HG03432 (cell line): ENCODE data around the gene DCPS.
"Not testable (repeated sequence)": the region's sequence is repeated elsewhere in the genome, so short reads cannot be mapped to it uniquely, and the experiment has no call there.

Experiments
- ATAC-seq: cut with Tn5 transposase; IDR thresholded peaks from one replicate; pipeline ENCODE4 v1.9.1; 2021; ENCODE audit warnings: mild to moderate bottlenecking, moderate library complexity; ENCODE audit not compliant: unreplicated experiment

Gene DCPS

DNA sequence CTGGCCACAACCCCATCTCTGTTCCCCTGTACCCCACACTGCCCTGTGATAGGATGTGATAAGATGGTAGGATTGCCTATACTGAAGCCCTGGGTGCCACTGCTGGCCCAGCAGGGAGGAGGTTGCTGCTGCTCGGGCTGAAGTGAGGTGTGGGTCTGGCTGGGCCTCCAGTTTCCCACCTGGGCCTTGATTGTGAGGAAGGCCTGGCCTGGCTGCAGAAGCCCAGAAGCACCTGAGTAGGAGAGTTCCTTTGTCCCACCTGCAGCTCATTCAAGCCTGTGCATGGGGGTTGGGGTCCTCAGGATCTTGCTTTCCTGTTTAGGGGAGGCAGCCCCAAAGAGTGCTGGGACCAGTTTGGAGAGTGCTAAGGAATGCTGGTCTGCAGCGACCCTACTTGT lies 54.9 kb downstream of the DCPS start:
- no peak for ATAC-seq

DNA sequence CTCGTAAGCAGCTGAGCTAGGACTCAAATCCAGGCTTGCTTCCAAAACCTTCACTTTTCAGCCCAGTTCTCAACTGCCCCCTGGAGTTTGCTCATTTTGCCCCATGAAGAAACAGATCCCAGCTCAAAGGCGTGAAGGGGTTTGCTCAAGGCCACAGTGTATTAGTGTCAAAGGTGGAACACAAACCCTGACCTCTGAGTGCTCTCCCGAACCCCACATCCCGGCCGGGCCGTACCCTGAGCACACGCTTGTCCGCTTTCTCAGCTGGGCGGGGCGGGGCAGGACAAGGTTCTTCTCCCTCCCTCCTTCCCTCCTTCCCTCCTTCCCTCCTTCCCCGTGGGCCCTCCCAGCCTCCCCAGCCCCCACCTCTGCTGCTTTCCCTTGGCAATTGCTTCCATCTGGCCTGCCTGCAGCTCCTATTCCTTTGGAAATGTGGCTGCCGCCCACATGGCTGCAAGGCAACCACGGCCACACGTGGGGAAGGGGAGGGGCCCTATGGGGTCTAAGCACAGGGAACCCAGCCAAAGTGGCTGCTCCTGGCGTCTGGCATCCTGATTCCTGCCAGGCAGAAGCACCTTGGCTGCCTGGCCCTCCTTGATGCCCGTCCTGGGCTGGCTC lies 55.7 kb downstream of the DCPS start:
- ATAC-seq: no peak

DNA sequence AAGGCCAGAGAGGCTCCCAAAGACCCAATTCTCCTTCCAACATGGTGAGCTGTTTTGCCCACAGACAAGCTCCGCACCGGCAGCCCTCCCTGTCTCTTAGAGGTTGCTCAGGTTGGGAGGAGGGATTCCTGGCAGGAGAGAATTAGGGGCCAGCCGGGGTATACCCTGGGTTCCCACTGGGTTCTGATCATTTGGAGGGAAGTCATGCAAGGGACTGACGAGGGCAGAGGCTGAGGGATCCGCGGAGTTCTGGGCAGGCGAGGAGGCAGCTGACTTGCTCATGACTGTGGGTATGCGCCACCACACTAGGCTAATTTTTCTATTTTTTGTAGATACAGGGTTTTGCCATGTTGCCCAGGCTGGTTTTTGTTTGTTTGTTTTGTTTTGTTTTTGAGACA lies 56.2 kb downstream of the DCPS start:
- no peak for ATAC-seq

DNA sequence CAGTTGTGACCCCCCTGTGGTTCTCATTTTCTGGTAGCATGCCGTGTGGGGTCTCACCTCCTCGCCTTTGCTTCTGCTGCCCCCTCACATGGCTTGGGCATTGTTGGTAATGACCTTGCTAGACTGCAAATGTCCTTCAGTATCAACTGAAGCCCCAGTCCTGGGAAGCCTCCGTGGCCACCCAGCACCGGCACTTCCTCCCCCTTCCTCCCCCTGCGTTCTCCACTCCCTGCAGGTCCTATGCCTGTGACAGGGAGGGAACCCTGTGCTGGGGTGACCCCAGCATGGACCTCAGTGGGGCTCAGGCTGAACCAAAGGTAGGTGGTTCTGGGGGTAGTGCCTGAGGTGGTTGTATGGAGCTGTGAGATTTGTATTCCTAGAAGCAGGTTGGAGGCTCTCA lies 57.5 kb downstream of the DCPS start:
- no peak for ATAC-seq

DNA sequence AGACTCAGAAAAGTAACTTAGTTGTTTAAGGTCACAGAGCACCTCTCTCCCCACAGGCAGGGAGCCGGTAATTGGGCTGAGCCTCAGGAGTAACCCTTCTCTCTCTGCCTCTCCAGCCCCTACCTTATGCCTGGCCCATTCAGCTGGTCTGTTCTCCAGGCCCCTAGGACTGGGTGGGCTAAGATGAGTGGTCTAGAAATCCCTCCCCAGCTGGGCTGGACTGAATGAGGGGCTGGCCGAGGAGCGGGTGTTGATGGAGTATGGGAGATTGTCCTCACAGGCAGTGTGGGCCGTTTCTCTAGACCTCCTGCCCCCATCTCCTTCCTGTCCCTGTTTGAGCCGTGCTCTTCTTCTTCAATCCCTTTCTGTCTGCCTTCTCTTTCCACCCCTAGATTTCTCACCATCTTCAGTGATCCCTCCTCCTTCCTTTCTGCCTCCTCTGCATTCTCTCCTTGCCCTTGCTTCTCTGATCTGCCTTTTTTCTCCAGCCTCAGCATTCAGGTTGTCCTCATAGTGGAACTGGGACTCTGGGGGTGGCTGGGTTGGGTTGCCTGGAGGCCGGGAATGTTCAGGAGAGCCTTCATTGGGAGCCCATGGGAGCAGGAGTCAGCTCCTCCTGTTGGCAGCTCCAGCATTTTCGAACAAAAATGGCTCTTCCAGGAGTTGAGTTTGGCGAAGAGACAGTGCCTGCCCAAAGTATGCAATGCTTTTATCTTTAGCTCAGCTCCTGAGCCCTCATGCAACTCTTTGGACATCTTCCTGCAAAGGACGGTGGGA lies 59.2 kb downstream of the DCPS start:
- no peak for ATAC-seq

DNA sequence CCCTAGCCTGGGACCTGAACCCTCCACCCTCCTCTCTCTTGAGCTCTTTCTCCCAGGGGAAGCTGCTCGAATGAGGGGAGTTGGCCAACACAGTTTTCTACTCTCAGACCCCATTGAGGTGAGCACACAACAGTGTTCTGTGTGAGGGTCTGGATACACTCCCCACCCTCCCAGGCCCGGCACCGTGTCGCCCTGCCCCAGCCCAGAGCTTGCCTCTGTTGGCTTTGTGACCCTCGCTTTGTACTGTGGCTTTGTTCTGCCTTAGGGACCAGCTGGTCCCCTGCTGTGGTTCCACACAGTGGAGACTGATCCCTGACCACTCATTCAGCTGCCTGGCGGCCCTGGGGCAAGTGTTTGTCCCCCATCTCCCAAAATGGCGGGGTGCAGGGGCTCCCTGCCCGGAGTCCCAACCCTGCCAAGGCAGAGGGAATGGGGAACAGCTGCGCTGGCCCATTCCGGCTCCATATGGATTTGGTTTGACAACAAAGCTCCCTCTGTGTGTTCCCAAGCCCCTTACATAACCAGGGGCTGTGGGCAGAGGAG lies 59.9 kb downstream of the DCPS start:
- ATAC-seq: no peak

DNA sequence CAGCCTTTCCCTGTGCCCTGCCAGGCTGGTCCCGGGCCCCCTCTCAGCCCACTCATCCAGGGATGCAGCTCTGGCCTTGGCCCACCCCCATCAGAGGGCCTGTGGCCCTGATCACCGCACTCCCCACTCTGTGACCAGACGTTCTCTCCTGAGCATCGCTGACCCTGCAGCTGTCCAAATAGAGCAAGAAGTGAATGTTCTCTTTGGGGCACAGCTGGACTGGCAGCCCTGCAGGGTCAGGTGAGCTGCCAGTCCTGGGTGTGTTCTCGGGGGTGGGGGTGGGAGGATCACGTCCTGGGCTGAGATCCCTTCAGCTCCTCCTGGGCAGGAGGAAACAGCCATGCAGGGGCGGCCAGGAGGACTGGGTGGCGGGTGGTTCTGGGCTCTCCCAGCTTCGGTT lies 60.9 kb downstream of the DCPS start:
- not testable (repeated sequence) for ATAC-seq

DNA sequence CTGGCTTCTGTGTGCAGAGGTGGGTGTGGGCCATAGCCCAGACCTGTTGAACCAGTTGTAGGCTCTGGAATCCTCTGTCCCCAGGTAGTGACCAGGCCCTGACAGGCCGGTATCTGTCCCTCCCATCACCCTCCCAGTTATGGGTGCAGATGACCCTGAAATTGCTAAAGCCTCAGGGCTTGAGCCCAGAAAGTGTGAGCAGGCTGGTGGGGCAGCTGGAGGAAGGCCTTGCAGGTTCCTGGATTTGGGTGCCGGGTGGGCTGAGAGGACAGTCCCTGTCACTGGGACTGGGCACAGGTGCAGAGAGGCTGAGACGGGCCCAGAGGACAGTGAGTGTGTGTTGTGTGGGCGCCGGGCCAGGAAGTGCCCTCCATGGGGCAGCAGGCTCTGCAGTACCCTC lies 61.6 kb downstream of the DCPS start:
- not testable (repeated sequence) for ATAC-seq

DNA sequence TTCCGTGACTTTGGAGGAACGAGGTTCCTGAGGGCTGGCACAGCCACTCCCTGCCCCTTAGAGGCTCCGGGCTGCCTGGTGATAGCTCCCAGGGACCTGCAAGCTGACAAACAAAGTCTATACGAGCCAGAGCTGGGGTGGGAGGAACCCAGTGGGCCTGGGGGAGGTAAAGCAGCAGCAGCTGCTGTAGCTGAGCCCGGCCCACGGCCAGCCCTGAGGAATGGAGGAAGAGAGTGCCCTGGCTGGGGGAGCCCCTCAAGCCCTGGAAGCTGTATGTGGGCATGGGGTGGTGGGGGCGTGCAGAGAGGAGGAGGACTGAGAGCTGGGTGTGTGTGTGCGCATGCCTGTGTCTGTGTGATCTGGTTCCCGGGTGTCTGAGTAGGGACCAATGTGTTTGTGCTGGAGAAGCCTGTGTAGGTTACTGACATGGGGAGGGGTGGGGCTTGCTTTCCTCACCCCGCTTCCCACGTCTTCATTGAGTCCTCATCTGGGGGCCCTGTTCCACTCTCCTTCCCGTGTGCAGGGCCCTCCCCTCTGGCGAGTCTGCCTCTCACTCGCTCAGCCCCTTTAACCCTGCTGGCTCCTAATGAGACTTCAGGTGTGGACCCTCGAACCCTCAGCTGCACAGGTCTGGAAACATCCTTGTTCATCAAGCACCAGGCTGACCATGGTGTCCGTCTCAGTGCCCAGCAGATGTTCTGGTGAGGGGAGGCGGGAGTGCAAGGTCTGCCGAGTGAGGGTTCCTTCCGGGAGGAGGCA lies 62.4 kb downstream of the DCPS start:
- ATAC-seq: no peak

DNA sequence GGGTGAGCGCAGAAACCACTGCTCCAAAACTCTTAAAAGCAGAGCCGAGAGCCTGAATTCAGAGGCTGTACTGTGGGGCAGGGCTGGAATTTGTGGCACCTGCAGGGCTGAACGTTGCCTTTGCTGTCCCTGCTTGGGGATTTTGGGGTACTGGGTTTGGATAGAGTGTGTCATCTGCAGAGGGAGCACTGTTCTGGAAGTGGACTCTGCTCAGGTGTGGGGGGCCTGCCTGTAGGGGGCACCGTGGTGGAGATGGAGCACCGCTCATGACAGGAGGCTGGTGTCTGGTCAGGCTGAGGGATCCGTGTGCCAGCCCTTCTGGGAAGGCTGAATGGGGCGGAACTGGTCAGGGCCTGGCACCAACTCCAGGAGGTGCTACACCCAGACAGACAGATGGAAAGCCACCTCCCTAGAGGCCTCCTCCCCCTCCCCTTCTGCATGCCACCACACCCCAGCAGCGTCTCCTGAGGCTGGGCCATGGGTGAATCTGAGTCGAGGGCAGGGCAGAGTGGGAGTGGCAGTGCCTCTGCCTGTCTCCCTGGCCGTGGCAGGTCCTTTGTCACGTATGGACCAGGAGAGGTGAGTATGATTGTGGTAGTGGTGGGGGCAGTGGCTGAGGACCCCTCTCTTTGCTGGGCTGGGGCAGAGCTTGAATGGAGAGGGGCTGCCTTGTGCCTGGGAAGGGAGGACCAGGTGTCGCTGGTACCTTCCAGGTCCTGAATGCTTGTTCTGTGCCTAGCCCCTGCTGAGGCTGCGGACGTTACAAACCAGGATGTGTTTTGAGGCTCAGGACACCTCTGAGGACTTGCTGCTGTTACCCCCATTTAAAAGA lies 63.2 kb downstream of the DCPS start:
- not testable (repeated sequence) for ATAC-seq

DNA sequence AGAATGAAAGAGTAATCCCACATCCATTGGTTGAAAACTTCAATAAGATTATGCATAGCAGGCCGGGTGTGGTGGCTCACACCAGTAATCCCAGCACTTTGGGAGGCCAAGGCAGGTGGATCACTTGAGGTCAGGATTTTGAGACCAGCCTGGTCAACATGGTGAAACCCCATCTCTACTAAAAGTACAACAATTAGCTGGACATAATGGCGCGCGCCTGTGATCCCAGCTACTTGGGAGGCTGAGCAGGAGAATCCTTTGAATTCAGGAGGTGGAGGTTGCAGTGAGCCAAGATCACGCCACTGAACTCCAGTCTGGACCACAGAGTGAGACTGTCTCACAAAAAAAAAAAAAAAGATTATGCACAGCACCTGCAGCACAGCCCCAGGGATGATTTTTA lies 63.9 kb downstream of the DCPS start:
- ATAC-seq: not testable (repeated sequence)

DNA sequence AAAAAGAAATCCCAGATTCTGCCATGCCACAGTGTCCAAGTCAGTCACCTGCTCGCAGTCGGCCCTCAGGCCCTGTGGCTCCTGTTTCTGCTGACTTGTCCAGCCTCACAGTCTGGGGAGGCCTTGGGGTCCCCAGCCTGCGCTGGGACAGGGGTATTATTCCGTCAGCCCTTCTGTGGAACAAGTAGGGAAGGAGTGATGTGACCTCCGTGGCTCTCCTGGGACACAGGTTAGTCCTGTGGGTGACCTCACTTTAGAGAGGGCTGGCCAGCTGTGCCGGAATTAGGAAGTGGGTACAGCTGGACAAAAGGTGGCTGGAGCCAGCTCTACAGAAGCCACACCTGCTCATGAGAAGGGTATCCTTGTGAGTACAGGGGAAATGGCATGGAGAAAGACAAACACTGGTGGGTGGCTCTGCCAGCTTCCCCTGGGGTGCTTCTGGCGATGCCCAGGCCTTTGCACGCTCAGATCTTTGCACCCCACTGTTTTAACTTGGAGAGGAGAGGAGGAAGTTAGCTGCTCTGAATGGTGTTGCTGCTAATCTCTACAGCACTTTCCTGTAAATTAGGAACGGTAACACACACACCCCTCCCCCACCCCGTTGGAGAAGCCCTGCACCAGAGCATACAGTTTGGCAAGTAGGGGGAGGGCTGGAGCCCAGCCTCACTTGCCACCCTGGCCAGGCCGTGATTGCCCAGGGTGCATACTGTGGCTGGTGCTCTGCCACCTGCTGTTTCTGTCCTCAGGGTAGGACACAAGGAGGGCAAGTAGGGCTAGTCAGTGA lies 64.7 kb downstream of the DCPS start:
- ATAC-seq: not testable (repeated sequence)

DNA sequence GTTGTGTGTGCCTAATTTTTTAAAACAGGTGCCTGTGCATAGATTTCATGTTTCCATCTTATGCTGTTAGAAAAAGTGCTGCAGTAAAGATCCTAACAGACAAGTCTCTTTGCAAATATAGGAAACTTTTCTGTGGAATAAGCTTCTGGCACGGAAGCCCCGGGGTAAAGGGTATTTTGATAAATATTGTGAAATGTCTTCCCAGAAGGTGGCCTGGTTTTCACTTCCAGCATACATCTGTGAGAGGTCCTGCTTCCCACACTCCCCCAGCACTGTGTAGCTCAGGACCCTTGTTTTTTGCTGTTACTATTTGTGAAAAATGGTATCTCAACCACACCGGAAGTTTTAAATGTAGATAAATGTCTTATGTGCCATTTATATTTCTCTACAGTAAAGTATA lies 66.2 kb downstream of the DCPS start:
- ATAC-seq: no peak

DNA sequence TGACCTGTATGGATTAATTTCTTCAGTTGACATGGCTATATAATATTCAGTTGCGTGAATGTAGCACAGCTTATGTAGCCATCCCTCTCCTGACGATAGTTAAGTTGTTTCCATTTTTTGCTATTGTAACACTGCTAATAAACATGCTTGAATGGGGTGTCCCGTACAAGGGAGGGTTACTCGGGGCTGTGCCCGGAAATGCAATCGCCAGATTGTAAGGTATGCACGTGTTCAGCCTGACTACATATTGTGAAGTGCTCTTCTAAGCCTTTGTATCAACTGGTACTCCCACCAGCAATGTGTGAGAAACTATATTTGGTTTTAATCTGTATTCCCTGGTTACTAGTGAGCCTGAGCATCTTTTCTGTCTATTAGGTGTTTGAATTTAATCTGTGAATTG lies 67.7 kb downstream of the DCPS start:
- no peak for ATAC-seq

DNA sequence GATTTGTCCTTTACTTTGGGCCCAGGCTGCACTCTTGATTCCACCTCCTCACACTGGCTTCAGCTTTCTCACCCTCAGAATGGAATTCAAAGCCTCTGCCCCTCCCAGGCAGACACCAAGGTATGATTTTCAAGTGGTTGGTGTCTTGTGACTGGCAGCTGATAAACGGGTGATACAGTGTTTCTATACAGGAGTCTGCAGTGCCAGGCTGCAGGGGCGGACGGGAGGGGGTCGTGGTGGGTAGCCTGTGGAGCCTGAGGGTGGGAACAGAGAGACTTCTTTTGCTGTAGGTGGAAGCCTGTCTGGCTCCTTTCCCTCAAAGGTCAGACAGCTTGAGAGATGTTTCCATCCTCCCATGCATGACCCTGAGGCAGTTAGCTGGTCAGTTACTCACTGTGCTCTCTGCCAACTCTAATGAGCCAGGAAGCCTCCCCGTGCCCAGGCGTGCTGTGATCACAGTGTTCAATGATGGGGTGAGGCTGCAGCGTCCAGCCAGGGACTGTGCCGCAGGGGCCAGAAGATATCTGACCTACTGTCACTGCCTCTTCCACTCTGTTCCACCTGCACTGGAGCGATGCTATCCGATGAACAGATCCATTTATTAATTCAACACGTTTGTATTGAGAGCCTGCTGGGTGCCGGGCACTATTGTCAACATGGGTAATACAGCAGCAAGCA lies 69.7 kb downstream of the DCPS start:
- ATAC-seq: not testable (repeated sequence)

DNA sequence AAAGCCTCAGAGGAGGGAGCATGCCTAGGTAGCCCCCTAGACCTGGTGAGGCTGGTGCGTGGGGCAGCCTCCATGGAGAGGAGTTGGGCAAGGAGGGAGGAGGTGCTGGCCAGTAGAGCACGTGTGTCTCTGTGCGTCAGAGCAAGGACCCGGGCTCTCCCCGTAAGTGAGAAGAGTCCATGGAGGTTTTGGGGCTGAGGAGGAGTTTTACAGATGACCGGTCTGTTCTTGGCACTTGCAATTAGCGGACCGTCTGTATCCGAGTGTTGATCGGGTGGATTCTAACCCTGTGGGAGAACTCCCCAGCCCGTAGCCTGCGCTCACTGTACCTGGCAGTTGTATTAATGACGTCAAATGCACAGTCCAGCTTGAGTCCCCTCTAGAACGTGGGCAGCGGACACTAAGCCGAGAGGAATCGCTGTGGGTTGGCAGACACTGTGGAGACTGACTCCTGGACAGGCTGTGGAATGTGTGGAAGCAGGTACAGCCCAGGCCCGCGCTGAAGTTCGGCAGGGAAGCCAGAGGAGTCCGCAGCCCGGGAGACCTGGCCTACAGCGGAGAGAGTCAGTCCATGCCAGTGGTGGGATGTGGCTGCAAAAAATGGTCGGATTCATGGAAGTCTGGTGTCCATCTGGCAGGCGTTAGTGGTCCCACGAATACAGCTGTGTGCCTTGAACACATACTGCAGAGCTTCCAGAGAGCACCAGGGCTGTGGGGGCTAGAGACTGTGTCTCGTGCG lies 70.9 kb downstream of the DCPS start:
- not testable (repeated sequence) for ATAC-seq

DNA sequence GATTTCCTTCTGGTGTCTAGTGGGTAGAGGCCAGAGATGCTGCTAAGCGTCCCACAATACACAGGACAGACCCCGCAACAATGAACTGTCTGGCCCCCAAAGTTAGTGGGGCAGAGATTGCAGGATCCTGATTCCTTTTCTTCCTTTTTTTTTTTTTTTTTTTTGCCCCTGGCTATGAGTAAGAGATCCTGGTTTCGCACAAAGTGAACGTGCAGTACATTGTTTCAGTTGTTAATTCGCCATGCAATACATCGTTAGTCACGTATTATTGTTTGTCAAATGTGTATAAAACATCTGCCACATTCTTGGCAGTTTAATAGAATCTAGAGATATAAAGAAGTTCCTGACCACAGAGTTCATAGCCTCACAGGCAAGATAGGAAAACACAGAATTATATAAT lies 71.9 kb downstream of the DCPS start:
- ATAC-seq: no peak

DNA sequence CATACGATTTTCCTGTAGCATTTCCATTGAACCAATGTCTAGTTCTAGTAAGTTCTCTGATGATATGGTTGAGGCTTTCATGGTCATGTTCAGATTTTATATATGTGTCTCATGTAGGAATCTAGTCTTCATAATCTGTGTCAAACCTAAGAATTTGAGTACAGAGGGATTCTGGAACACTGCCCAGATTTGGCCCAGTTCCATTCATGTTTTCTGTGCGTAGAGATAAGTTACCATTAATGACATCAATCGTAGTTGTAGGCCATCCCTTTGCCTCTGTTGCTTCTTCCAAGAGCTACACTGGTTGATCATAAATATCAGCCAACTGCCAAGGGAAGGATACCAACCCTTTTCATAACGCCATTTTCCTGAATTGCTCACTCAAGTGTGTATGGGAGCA lies 74.9 kb downstream of the DCPS start:
- ATAC-seq: no peak

DNA sequence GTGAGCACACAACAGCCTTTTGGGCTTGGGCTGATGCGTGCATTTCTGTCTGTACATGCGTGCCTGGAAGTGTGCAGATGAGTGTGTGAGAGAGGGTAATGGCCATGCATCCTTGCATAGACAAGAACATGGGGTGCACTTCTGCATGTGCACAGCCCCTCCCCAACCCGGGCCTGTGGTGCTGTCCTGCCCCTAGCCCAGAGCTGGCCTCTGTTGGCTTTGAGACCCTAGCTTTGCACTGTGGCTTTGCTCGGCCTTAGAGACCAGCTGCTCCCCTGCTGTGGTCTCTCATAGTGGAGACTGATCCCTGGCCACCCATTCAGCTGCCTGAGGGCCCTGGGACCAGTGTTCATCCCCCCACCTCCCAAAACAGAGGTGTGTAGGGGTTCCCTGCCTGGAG lies 77.0 kb downstream of the DCPS start:
- ATAC-seq: no peak
